ENCODE data around the gene GNB1L.
A peak's percentile ranks its signal among the peaks of the same experiment; 100 is the strongest.
"Not testable (repeated sequence)": the region's sequence is repeated elsewhere in the genome, so short reads cannot be mapped to it uniquely, and the experiment has no call there.

Gene GNB1L

GRCh38 chr22:19892925-19893324 is 38.3 kb upstream of the GNB1L start:
- Mint-ChIP-seq H3K4me1 (peaks cover 84% of the 10 kb centered on the region), H3K4me3 (peak overlapping the region; percentile 6 to 85), H3K9me3 (no peaks in the 10 kb centered on the region), H3K27ac (peak overlapping the region; percentile 35 to 61), H3K27me3 (no peaks in the 10 kb centered on the region)
- DNase-seq (no peak), ATAC-seq (no peak)

GRCh38 chr22:19892257-19892879 is 37.7 kb upstream of the GNB1L start:
- H3K27ac Mint-ChIP-seq: peak overlapping the region; percentile 97
- peak overlapping the region; percentile 85 to 94 for H3K4me3 Mint-ChIP-seq
- H3K9me3 Mint-ChIP-seq: no peaks in the 10 kb centered on the region
- no peaks in the 10 kb centered on the region for H3K27me3 Mint-ChIP-seq
- H3K4me1 Mint-ChIP-seq: peaks cover 86% of the 10 kb centered on the region
- ATAC-seq: peak; percentile 65
- DNase-seq: peak; percentile 52 to 62

GRCh38 chr22:19891317-19892256 is 36.9 kb upstream of the GNB1L start:
- ATAC-seq (peak; percentile 91), DNase-seq (peak; percentile 78 to 81)
- Mint-ChIP-seq H3K9me3 (no peaks in the 10 kb centered on the region), H3K27ac (peak overlapping the region; percentile 97), H3K4me3 (peak overlapping the region; percentile 85 to 94), H3K27me3 (no peaks in the 10 kb centered on the region), H3K4me1 (peaks cover 86% of the 10 kb centered on the region)

DNA sequence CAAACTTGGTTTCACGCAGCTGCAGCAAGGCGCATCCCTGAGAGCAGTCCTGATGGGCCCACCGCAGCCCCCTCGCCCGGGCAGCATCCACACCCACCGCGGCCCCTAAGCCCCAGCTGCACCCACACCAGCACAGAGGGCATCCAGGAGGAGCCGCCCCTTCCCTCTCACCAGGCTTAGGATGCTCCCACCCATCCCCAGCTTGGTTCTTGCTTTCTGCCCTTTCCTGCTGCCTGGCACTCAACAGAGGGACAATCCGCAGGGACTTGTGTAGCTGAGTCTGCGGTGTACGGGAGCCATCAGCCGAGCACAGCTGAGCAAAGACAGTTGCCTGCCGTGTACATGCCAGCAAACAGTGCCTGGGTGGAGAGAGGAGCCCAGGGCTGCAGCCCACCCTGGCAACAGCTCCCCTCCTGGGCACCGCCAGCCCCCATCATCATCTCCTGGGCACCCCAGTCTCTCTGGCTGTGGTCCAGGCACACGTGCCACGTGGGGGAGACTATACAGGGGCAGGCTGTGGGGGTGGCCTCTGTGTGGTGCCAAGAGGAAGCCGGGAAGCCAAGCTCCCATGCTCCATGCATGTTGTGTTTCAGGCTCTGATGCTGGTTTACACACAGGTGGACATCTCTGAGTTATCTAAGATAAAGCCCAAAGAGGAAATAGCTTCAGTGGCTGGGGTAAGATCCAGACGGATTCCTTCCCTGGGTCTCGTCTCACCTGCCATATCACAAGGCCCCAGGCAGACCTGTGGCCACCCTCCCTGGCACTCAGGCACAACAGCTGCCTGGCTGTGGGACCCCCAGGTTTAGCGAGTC is 36.0 kb upstream of the GNB1L start:
- Mint-ChIP-seq H3K27me3 (no peaks in the 10 kb centered on the region), H3K9me3 (no peaks in the 10 kb centered on the region), H3K4me1 (peaks cover 86% of the 10 kb centered on the region), H3K4me3 (peak overlapping the region; percentile 85 to 94), H3K27ac (peak overlapping the region; percentile 87 to 97)
- DNase-seq (no peak), ATAC-seq (no peak)

DNA sequence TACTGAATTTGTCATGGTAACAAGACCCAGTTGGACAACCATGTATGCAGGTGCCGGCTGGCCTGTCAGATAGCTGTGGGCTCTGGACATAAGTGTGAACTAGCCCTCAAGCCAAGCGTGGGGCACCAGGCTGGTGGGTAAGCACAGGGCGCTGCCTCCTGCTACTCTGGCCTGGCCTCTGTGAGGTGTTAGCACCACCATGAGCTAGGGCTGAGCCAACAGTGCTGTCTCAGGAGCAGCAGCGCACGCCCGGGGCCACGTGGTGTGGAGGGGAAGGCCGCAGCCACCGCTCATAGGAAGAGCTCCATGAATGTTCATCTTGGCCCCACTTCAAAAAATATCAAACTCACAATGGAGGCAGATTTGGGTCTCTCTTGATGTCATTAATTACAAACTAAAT is 35.3 kb upstream of the GNB1L start:
- ATAC-seq (peak; percentile 28), DNase-seq (peak in 1 of 2 donors; percentile 36)
- H3K27ac Mint-ChIP-seq: peak overlapping the region; percentile 33 to 48
- H3K27me3 Mint-ChIP-seq: no peaks in the 10 kb centered on the region
- peaks cover 86% of the 10 kb centered on the region for H3K4me1 Mint-ChIP-seq
- H3K4me3 Mint-ChIP-seq: peak overlapping the region; percentile 29 to 49
- H3K9me3 Mint-ChIP-seq: no peaks in the 10 kb centered on the region

GRCh38 chr22:19888131-19888746 is 33.6 kb upstream of the GNB1L start:
- no peak for ATAC-seq
- Mint-ChIP-seq H3K4me3 (no peak overlapping the region), H3K27me3 (no peaks in the 10 kb centered on the region), H3K27ac (peak overlapping the region in 1 of 2 donors; percentile 7), H3K9me3 (no peaks in the 10 kb centered on the region), H3K4me1 (peaks cover 74% of the 10 kb centered on the region)
- DNase-seq: no peak

DNA sequence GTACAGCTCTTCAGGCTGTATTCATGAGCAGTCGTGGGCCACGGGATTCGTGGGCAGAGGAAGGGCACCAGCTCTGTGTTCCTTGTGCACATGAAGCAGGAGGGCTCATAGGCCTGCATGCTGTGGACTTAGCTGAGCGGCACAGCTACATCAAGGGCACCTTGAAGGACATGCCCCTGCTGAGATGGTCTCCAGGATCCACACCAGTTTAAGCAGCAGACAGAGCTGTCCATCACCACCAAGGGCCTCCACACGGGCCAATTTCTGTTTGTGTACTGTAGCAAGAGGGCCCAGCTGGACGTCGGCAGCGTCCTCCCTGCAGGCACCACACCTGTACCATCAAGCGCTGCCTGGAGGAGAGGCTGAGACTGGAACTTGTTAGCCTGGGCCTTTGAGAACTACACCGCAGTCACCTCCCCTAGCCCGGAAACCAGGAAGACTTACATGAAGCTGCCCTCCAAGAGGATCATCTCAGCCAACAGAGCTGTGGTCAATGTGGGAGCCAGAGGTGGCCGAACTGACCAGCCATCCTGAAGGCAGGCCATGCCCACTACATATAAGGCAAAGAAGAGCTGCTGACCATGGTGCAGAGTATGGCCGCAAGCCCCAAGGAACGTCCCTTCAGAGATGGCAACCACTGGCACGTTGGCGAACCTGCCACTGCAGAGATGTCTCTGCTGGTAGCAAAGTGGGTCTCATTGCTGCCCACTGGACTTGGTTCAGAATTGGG is 32.7 kb upstream of the GNB1L start:
- H3K9me3 Mint-ChIP-seq: no peaks in the 10 kb centered on the region
- peak overlapping the region; percentile 74 to 86 for H3K27ac Mint-ChIP-seq
- peaks cover 66% of the 10 kb centered on the region for H3K4me1 Mint-ChIP-seq
- no peaks in the 10 kb centered on the region for H3K27me3 Mint-ChIP-seq
- ATAC-seq (no peak), DNase-seq (no peak)
- H3K4me3 Mint-ChIP-seq: peak overlapping the region; percentile 19 to 49

DNA sequence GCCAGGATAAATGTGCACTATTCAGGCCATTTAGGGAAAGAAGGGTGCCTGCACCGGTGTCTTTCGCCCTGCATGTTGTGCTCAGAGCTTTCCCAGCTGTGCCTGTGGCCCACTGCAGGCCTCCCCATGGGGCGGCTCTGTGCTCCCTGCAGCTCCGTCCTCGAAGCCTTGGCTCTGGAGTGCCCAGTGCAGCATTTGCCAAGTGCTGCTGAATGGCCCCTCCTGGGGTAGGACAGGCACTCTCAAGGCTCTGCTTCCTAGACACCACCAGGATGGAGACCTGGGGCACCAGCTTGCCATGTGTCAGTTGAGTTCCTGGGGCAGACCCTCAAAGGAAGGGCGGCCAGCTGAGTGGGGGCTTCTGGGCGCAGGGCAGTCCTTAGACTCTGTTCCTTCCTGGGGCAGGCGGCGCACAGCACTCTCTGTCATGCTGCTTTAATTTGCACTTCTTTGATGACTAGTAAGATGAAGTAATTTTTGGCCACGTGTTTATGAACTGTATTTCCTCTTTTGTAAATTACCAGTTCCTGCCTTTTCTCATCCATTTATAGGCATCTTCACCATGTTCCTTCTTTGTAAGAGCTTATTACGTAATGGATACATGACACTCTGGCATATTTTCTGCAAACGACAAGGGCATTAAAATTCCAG is 32.1 kb upstream of the GNB1L start:
- Mint-ChIP-seq H3K4me1 (peaks cover 59% of the 10 kb centered on the region), H3K4me3 (peak overlapping the region; percentile 19 to 49), H3K27me3 (no peaks in the 10 kb centered on the region), H3K27ac (peak overlapping the region; percentile 74 to 86), H3K9me3 (no peaks in the 10 kb centered on the region)
- DNase-seq: no peak
- peak; percentile 24 for ATAC-seq

DNA sequence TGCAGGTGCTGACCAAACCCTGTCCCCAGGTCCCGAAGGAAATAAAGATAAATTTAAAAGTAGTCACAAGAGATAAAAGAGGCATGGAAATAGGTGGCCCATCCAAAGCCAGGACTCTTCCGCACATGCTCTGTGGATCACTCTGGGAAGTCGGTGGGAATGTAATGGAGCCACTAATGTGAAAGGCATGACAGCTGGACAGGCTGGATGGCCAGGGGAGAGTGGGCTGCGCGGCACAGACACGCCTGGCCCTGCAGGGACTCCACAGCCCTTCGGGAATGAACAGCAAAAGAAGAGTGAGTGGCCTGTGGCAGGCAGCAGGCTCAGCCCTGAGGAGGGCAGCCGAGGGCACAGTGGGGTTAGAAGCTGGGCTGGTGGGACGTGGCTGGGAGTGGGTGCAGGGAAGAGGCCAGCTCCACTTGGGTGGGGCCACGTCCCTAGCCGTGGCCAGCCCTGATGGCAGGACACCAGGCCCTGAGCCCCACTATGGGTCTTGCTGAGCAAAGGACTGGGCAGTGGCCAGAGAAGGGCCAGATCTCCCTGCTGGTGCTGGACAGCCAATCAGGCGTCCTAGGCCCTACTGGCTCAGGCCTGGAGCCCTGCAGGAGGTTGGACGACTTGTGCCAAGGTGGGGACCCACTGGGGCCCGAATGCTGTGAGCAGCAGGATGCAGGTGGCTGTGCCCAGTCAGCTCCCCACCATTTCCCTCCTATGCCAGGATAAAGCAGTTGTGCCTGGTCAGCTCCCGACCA is 31.3 kb upstream of the GNB1L start:
- ATAC-seq (no peak), DNase-seq (no peak)
- Mint-ChIP-seq H3K27ac (peak overlapping the region; percentile 88 to 95), H3K9me3 (no peaks in the 10 kb centered on the region), H3K4me1 (peaks cover 52% of the 10 kb centered on the region), H3K4me3 (peak overlapping the region; percentile 38 to 69), H3K27me3 (no peaks in the 10 kb centered on the region)

DNA sequence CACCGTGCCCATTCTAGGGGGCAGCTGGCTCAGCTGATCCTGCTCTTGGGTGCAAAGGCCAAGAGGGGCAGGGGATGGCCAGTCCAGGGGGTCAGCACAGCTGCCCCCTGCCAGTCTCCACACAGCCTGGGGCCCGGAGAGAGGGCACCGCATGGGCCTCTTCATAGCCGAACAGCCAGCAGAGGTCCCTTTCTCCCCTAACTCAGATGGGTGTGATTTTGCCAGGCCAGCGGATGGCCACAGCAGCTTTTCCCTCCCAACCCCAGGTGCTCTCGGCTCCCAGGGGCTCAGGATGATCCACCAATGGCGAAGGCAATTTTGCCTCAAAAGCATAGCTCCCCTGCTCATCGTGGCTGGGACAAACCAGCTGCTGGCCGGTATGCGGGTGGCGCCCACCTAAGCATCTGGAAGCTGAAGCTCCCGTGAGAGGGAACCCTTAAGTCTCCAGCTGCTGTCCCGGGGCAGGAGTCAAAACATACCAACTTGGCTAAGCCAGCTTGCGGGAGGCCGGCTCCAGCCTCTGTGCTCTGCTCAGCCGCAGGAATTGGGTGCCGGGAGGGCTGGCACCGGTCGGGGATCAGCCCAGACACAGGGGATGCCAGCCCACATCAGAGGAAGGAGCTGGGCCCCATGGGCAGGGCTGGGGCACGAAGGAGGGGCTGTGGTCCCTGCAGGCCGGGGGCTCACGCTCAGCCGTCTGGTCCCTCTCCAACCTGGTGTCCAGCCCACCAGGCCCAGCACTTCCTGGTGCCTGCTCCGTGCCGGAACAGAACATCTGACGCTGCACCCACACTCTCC is 30.5 kb upstream of the GNB1L start:
- DNase-seq (no peak), ATAC-seq (peak; percentile 7)
- Mint-ChIP-seq H3K4me3 (peak overlapping the region; percentile 38 to 69), H3K4me1 (peaks cover 43% of the 10 kb centered on the region), H3K27ac (peak overlapping the region; percentile 88 to 95), H3K9me3 (no peaks in the 10 kb centered on the region), H3K27me3 (no peaks in the 10 kb centered on the region)

DNA sequence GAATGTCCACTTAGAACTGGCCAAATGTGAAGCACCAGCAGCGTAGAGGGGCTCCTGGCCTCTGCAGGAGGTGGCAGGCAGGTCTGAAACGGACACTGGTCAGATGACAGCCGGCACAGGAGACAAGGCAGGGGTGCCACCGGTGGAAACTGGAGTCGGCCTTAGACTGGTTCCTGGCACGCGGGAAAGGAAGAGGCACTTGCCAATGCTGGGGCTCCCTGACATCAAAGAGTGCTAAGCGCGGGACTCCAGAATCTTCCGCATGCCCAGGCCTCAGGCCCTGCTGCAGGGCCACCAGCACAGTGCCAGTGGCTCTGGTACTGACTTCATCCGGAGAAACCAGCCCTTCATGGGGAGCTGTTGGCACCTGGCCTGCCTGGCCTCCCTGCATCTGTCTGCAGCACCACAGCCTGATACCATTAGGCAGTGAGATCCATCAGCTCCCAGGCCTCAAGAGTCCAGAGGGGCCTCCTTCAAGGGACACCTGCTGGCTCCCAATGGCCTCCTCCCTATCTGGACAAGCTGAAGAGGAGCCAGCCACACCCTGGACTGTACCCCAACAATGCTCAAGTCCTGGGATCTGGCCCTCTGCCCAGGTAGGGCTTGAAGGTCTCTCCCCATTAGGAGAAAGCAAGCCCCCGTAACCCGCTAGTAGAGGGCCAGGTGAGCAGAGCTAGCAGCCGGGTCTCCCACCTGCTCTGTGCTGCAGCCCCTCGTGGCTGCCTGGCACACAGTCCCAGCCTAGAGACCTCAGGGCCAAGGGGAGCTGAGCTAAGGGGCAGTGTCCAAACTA is 29.7 kb upstream of the GNB1L start:
- Mint-ChIP-seq H3K9me3 (no peaks in the 10 kb centered on the region), H3K4me3 (no peak overlapping the region), H3K4me1 (peaks cover 38% of the 10 kb centered on the region), H3K27me3 (no peaks in the 10 kb centered on the region), H3K27ac (no peak overlapping the region)
- DNase-seq (no peak), ATAC-seq (no peak)

GRCh38 chr22:19883446-19883845 is 28.8 kb upstream of the GNB1L start:
- H3K9me3 Mint-ChIP-seq, DNase-seq, H3K27me3 Mint-ChIP-seq, ATAC-seq, H3K4me3 Mint-ChIP-seq: not testable (repeated sequence)
- Mint-ChIP-seq H3K27ac (peak overlapping the region in 1 of 2 donors; percentile 27), H3K4me1 (peaks cover 37% of the 10 kb centered on the region)
